Caco-2 (cell line): Measurements from ENCODE around the gene UBA7. TPM values are rescaled to one million over a fixed set of nuclear protein-coding genes. Genes with fewer than 3 reads are reported as not detected.

ENCODE experiments used
- BruUV-seq: library from RNA; stranded (reverse); fragments of 400-500 nt; replicated peaks from 2 replicates; lab custom pipeline; 2021; lab: Mats Ljungman, UMichigan
- CTCF ChIA-PET: fragments of 300-600 bp; sonication (Branson Sonifier 250); formaldehyde crosslinking; loops from one replicate; lab custom pipeline; 2022; ENCODE audit warnings: antibody characterized with exemption; lab: Charles Lee
- POLR2A ChIA-PET: fragments of 300-600 bp; sonication (Branson Sonifier 250); formaldehyde crosslinking; loops from one replicate; lab custom pipeline; 2022; ENCODE audit warnings: antibody characterized with exemption; lab: Charles Lee
- DNase-seq, 2 experiments: peaks; one replicate each; pipeline versions ENCODE4 v3.0.0 to v3.0.0-alpha.2; 2020 to 2022
- H3K27me3 ChIP-seq: replicated peaks from 2 replicates; pipeline ENCODE4 v1.6.0; 2011; ENCODE audit warnings: low read length; ENCODE audit not compliant: control insufficient read depth, insufficient read depth
- H3K36me3 ChIP-seq: 2 replicates; pipeline ENCODE4 v1.5.1; 2011; ENCODE audit warnings: low read length; ENCODE audit not compliant: control insufficient read depth, insufficient read depth
- H3K4me1 ChIP-seq: fragments of 250-450 bp; sonication (Bioruptor Pico); 2 replicates; pipeline ENCODE4 v1.5.1; 2020; ENCODE audit warnings: mild to moderate bottlenecking
- H3K4me3 ChIP-seq: 2 replicates; pipeline ENCODE4 v1.5.1; 2011; ENCODE audit warnings: low read depth, mild to moderate bottlenecking, control low read depth, low read length
- H3K9me3 ChIP-seq: fragments of 250-450 bp; sonication (Bioruptor Pico); 2 replicates; pipeline ENCODE4 v1.5.1; 2020; ENCODE audit warnings: mild to moderate bottlenecking, moderate library complexity
- H3K27ac Mint-ChIP-seq: one replicate; pipeline ENCODE4 v1.8.0; 2022; ENCODE audit warnings: mixed read lengths; ENCODE audit not compliant: unreplicated experiment
- H3K27me3 Mint-ChIP-seq: one replicate; pipeline ENCODE4 v1.8.0; 2022; ENCODE audit warnings: mixed read lengths; ENCODE audit not compliant: insufficient read depth, unreplicated experiment
- H3K36me3 Mint-ChIP-seq: one replicate; pipeline ENCODE4 v1.8.0; 2022; ENCODE audit warnings: mild to moderate bottlenecking, mixed read lengths; ENCODE audit not compliant: insufficient read depth, unreplicated experiment
- H3K4me1 Mint-ChIP-seq: one replicate; pipeline ENCODE4 v1.8.0; 2022; ENCODE audit warnings: low read depth, mixed read lengths; ENCODE audit not compliant: unreplicated experiment
- H3K4me3 Mint-ChIP-seq: one replicate; pipeline ENCODE4 v1.8.0; 2022; ENCODE audit warnings: mild to moderate bottlenecking, moderate library complexity, mixed read lengths; ENCODE audit not compliant: unreplicated experiment
- H3K9me3 Mint-ChIP-seq: one replicate; pipeline ENCODE4 v1.8.0; 2022; ENCODE audit warnings: mixed read lengths; ENCODE audit not compliant: unreplicated experiment
- CTCF ChIP-seq, 2 experiments: fragments of 200-600 bp in 1 of 2; IDR thresholded peaks; 1 replicate in 1 of 2; 2 replicates in 1 of 2; pipeline versions ENCODE4 v1.5.1 to v1.8.0; 2011 to 2022; ENCODE audit warnings: antibody characterized with exemption in 1 of 2, control low read depth in 1 of 2, inconsistent platforms in 1 of 2, low read depth in 1 of 2, low read length in 1 of 2, mild to moderate bottlenecking in 1 of 2, moderate library complexity in 1 of 2; ENCODE audit not compliant: insufficient read depth in 1 of 2, severe bottlenecking in 1 of 2, unreplicated experiment in 1 of 2
- intact Hi-C: fragments of 100-400 bp; cut with micrococcal nuclease; formaldehyde crosslinking; loops from one replicate; pipeline ENCODE4 v1.10.0; 2022; ENCODE audit not compliant: unreplicated experiment
- total RNA-seq: library from RNA; stranded (reverse); gene quantifications from 2 replicates; pipeline ENCODE4 v1.2.3, GENCODE V29; 2022

The UBA7 gene
- total RNA-seq, 1 experiment from 2014 or later = 0.93 TPM

- DNase-seq = no peak
- Mint-ChIP-seq H3K9me3 (no peaks in the 10 kb centered on the region), H3K4me1 (no peaks in the 10 kb centered on the region), H3K27me3 (no peaks in the 10 kb centered on the region), H3K36me3 (peaks cover 8% of the 10 kb centered on the region), H3K4me3 (no peak overlapping the region), H3K27ac (no peak overlapping the region)
- ChIA-PET POLR2A (no interaction called here), CTCF (interaction anchor here (0.9 kb wide), 1 partner anchor 10 kb away, joined by 3 read pairs; no protein-coding TSS in a partner anchor)
- no TSS peak for BruUV-seq
- Histone ChIP-seq H3K27me3 (no peaks in the 10 kb centered on the region), H3K9me3 (no peaks in the 10 kb centered on the region), H3K4me3 (no peak overlapping the region), H3K36me3 (no peaks in the 10 kb centered on the region), H3K4me1 (0 out of 2 replicates have a peak, but pooled peaks cover 7% of the 10 kb centered on the region)
- TF ChIP-seq CTCF (IDR thresholded peaks at IDR 0.05; ENCODE audit: insufficient read depth in 1 of 2, low read depth in 1 of 2, low read length in 1 of 2, severe bottlenecking in 1 of 2, unreplicated experiment in 1 of 2) = no peak
- intact Hi-C loops = no loop called here
Measured at GRCh38 chr3:49790626-49791411, 22.9 kb downstream of the UBA7 start.

- no peaks in the 10 kb centered on the region for H3K9me3 Mint-ChIP-seq
- no peak for TF ChIP-seq CTCF (IDR thresholded peaks at IDR 0.05; ENCODE audit: insufficient read depth in 1 of 2, low read depth in 1 of 2, low read length in 1 of 2, severe bottlenecking in 1 of 2, unreplicated experiment in 1 of 2)
- Histone ChIP-seq H3K27me3 (no peaks in the 10 kb centered on the region), H3K4me1 (peaks cover 7% of the 10 kb centered on the region; the same call in 1 of the 2 replicates), H3K4me3 (no peak overlapping the region), H3K36me3 (no peaks in the 10 kb centered on the region), H3K9me3 (no peaks in the 10 kb centered on the region)
- no TSS peak for BruUV-seq
- no peak overlapping the region for H3K27ac Mint-ChIP-seq
- H3K27me3 Mint-ChIP-seq = no peaks in the 10 kb centered on the region
- H3K4me1 Mint-ChIP-seq = no peaks in the 10 kb centered on the region
- intact Hi-C loops = loop anchor here (5.0 kb wide), 1 partner anchor 66 kb away; the partner anchor contains the start of gene GMPPB
- H3K4me3 Mint-ChIP-seq = no peak overlapping the region
- ChIA-PET POLR2A (no interaction called here), CTCF (no interaction called here)
- no peak for DNase-seq
- H3K36me3 Mint-ChIP-seq = peaks cover 8% of the 10 kb centered on the region
Measured at GRCh38 chr3:49788056-49788455, 25.7 kb downstream of the UBA7 start.

GRCh38 chr3:49787536-49787935 is 26.2 kb downstream of the UBA7 start:
- TF ChIP-seq CTCF (IDR thresholded peaks at IDR 0.05; ENCODE audit: insufficient read depth in 1 of 2, low read depth in 1 of 2, low read length in 1 of 2, severe bottlenecking in 1 of 2, unreplicated experiment in 1 of 2) = no peak
- Histone ChIP-seq H3K27me3 (no peaks in the 10 kb centered on the region), H3K9me3 (no peaks in the 10 kb centered on the region), H3K36me3 (peaks cover under 1% of the 10 kb centered on the region; the same call in 1 of the 2 replicates), H3K4me1 (peaks cover 7% of the 10 kb centered on the region; the same call in 1 of the 2 replicates), H3K4me3 (no peak overlapping the region)
- Mint-ChIP-seq H3K4me3 (peak overlapping the region; percentile 85), H3K27me3 (no peaks in the 10 kb centered on the region), H3K36me3 (peaks cover 13% of the 10 kb centered on the region), H3K27ac (peak overlapping the region; percentile 90), H3K9me3 (no peaks in the 10 kb centered on the region), H3K4me1 (no peaks in the 10 kb centered on the region)
- no peak for DNase-seq
- POLR2A ChIA-PET = interaction anchor here (0.9 kb wide), 1 partner anchor 142 kb away, joined by 3 read pairs; the partner anchor contains the start of gene MON1A
- intact Hi-C loops = loop anchor here (2.0 to 5.0 kb wide), 2 partner anchors 15 to 65 kb away; partner anchors contain the start of genes GMPPB and INKA1
- BruUV-seq = no TSS peak
- CTCF ChIA-PET = interaction anchor here (0.8 kb wide), 1 partner anchor 15 kb away, joined by 5 read pairs; the partner anchor contains the start of gene INKA1
